ENCODE measurements around the gene L3MBTL1.
A peak's percentile ranks its signal among the peaks of the same experiment; 100 is the strongest.

The L3MBTL1 gene

GRCh38 chr20:43511879-43512278 lies 4.4 kb downstream of the L3MBTL1 start:
- no peak overlapping the region for H3K4me3 ChIP-seq (ENCODE audit: low read length)
- peaks cover 16% of the 10 kb centered on the region for H3K27me3 ChIP-seq (ENCODE audit: insufficient read depth, low read length)
- no peak overlapping the region for H3K27ac ChIP-seq (ENCODE audit: low read length)
- H3K4me1 ChIP-seq (ENCODE audit: insufficient read depth, low read length) = peaks cover 3% of the 10 kb centered on the region; the same call in 1 of the 2 replicates
- no peaks in the 10 kb centered on the region for H3K36me3 ChIP-seq (ENCODE audit: insufficient read depth, low read depth, low read length)
- no peaks in the 10 kb centered on the region for H3K9me3 ChIP-seq (ENCODE audit: insufficient read depth, low read depth, low read length)
- no peak overlapping the region for H3K9ac ChIP-seq (ENCODE audit: low read depth, low read length)

- H3K4me1 ChIP-seq (ENCODE audit: insufficient read depth, low read length) = peaks cover 3% of the 10 kb centered on the region; the same call in 1 of the 2 replicates
- no peaks in the 10 kb centered on the region for H3K9me3 ChIP-seq (ENCODE audit: insufficient read depth, low read depth, low read length)
- no peak overlapping the region for H3K27ac ChIP-seq (ENCODE audit: low read length)
- H3K36me3 ChIP-seq (ENCODE audit: insufficient read depth, low read depth, low read length) = peaks cover 5% of the 10 kb centered on the region
- H3K4me3 ChIP-seq (ENCODE audit: low read length) = peak overlapping the region; percentile 77
- H3K9ac ChIP-seq (ENCODE audit: low read depth, low read length) = peak overlapping the region; percentile 59; the same call in 1 of the 2 replicates
- peaks cover 2% of the 10 kb centered on the region; the same call in 1 of the 2 replicates for H3K27me3 ChIP-seq (ENCODE audit: insufficient read depth, low read length)
Observed at GRCh38 chr20:43513372-43513930, 6.0 kb downstream of the L3MBTL1 start.

GRCh38 chr20:43513931-43514647 lies 6.6 kb downstream of the L3MBTL1 start:
- H3K4me1 ChIP-seq (ENCODE audit: insufficient read depth, low read length) = peaks cover under 1% of the 10 kb centered on the region; the same call in 1 of the 2 replicates

GRCh38 chr20:43514648-43514999 lies 7.1 kb downstream of the L3MBTL1 start:
- Histone ChIP-seq H3K27me3 (ENCODE audit: insufficient read depth, low read length) (no peaks in the 10 kb centered on the region), H3K4me1 (ENCODE audit: insufficient read depth, low read length) (no peaks in the 10 kb centered on the region), H3K9ac (ENCODE audit: low read depth, low read length) (peak overlapping the region; percentile 66; the same call in 1 of the 2 replicates), H3K9me3 (ENCODE audit: insufficient read depth, low read depth, low read length) (no peaks in the 10 kb centered on the region), H3K27ac (ENCODE audit: low read length) (no peak overlapping the region), H3K4me3 (ENCODE audit: low read length) (peak overlapping the region; percentile 82), H3K36me3 (ENCODE audit: insufficient read depth, low read depth, low read length) (peaks cover 5% of the 10 kb centered on the region)

More at GRCh38 chr20:43513931-43514647, 6.6 kb downstream of the L3MBTL1 start:
- Histone ChIP-seq H3K9me3 (ENCODE audit: insufficient read depth, low read depth, low read length) (no peaks in the 10 kb centered on the region), H3K4me3 (ENCODE audit: low read length) (peak overlapping the region; percentile 82), H3K9ac (ENCODE audit: low read depth, low read length) (peak overlapping the region; percentile 66; the same call in 1 of the 2 replicates), H3K27ac (ENCODE audit: low read length) (no peak overlapping the region), H3K27me3 (ENCODE audit: insufficient read depth, low read length) (no peaks in the 10 kb centered on the region), H3K36me3 (ENCODE audit: insufficient read depth, low read depth, low read length) (peaks cover 5% of the 10 kb centered on the region)

- peak overlapping the region; percentile 56; the same call in 1 of the 2 replicates for H3K9ac ChIP-seq (ENCODE audit: low read depth, low read length)
- peaks cover 6% of the 10 kb centered on the region for H3K36me3 ChIP-seq (ENCODE audit: insufficient read depth, low read depth, low read length)
- no peaks in the 10 kb centered on the region for H3K9me3 ChIP-seq (ENCODE audit: insufficient read depth, low read depth, low read length)
- peak overlapping the region; percentile 82 for H3K4me3 ChIP-seq (ENCODE audit: low read length)
- H3K27ac ChIP-seq (ENCODE audit: low read length) = no peak overlapping the region
- H3K27me3 ChIP-seq (ENCODE audit: insufficient read depth, low read length) = no peaks in the 10 kb centered on the region
- no peaks in the 10 kb centered on the region for H3K4me1 ChIP-seq (ENCODE audit: insufficient read depth, low read length)
Observed at GRCh38 chr20:43515628-43516027, 8.1 kb downstream of the L3MBTL1 start.

- Histone ChIP-seq H3K36me3 (ENCODE audit: insufficient read depth, low read depth, low read length) (peaks cover 9% of the 10 kb centered on the region), H3K27ac (ENCODE audit: low read length) (no peak overlapping the region), H3K4me1 (ENCODE audit: insufficient read depth, low read length) (no peaks in the 10 kb centered on the region), H3K9me3 (ENCODE audit: insufficient read depth, low read depth, low read length) (no peaks in the 10 kb centered on the region), H3K9ac (ENCODE audit: low read depth, low read length) (no peak overlapping the region), H3K27me3 (ENCODE audit: insufficient read depth, low read length) (no peaks in the 10 kb centered on the region), H3K4me3 (ENCODE audit: low read length) (no peak overlapping the region)
Observed at GRCh38 chr20:43516251-43516824, 8.8 kb downstream of the L3MBTL1 start.

- Histone ChIP-seq H3K27ac (ENCODE audit: low read length) (no peak overlapping the region), H3K36me3 (ENCODE audit: insufficient read depth, low read depth, low read length) (peaks cover 9% of the 10 kb centered on the region), H3K9me3 (ENCODE audit: insufficient read depth, low read depth, low read length) (no peaks in the 10 kb centered on the region), H3K4me3 (ENCODE audit: low read length) (no peak overlapping the region), H3K9ac (ENCODE audit: low read depth, low read length) (no peak overlapping the region), H3K27me3 (ENCODE audit: insufficient read depth, low read length) (no peaks in the 10 kb centered on the region), H3K4me1 (ENCODE audit: insufficient read depth, low read length) (no peaks in the 10 kb centered on the region)
Observed at GRCh38 chr20:43520074-43520630, 12.7 kb downstream of the L3MBTL1 start.

- H3K9me3 ChIP-seq (ENCODE audit: insufficient read depth, low read depth, low read length) = no peaks in the 10 kb centered on the region
- H3K36me3 ChIP-seq (ENCODE audit: insufficient read depth, low read depth, low read length) = 0 out of 2 replicates have a peak, but pooled peaks cover 4% of the 10 kb centered on the region
- H3K27ac ChIP-seq (ENCODE audit: low read length) = no peak overlapping the region
- no peaks in the 10 kb centered on the region for H3K4me1 ChIP-seq (ENCODE audit: insufficient read depth, low read length)
- H3K27me3 ChIP-seq (ENCODE audit: insufficient read depth, low read length) = no peaks in the 10 kb centered on the region
- H3K9ac ChIP-seq (ENCODE audit: low read depth, low read length) = no peak overlapping the region
- H3K4me3 ChIP-seq (ENCODE audit: low read length) = no peak overlapping the region
Observed at GRCh38 chr20:43525021-43525420, 17.5 kb downstream of the L3MBTL1 start.

- H3K27me3 ChIP-seq (ENCODE audit: insufficient read depth, low read length) = no peaks in the 10 kb centered on the region
- no peak overlapping the region for H3K27ac ChIP-seq (ENCODE audit: low read length)
- no peaks in the 10 kb centered on the region for H3K9me3 ChIP-seq (ENCODE audit: insufficient read depth, low read depth, low read length)
- H3K9ac ChIP-seq (ENCODE audit: low read depth, low read length) = no peak overlapping the region
- H3K4me1 ChIP-seq (ENCODE audit: insufficient read depth, low read length) = no peaks in the 10 kb centered on the region
- H3K4me3 ChIP-seq (ENCODE audit: low read length) = no peak overlapping the region
- no peaks in the 10 kb centered on the region for H3K36me3 ChIP-seq (ENCODE audit: insufficient read depth, low read depth, low read length)
Observed at GRCh38 chr20:43528258-43528875, 20.9 kb downstream of the L3MBTL1 start.

GRCh38 chr20:43529051-43529450 lies 21.6 kb downstream of the L3MBTL1 start:
- Histone ChIP-seq H3K27me3 (ENCODE audit: insufficient read depth, low read length) (no peaks in the 10 kb centered on the region), H3K9ac (ENCODE audit: low read depth, low read length) (no peak overlapping the region), H3K4me1 (ENCODE audit: insufficient read depth, low read length) (no peaks in the 10 kb centered on the region), H3K27ac (ENCODE audit: low read length) (no peak overlapping the region), H3K36me3 (ENCODE audit: insufficient read depth, low read depth, low read length) (no peaks in the 10 kb centered on the region), H3K4me3 (ENCODE audit: low read length) (no peak overlapping the region), H3K9me3 (ENCODE audit: insufficient read depth, low read depth, low read length) (no peaks in the 10 kb centered on the region)

GRCh38 chr20:43529457-43530153 lies 22.1 kb downstream of the L3MBTL1 start:
- no peak overlapping the region for H3K9ac ChIP-seq (ENCODE audit: low read depth, low read length)
- no peak overlapping the region for H3K27ac ChIP-seq (ENCODE audit: low read length)
- no peaks in the 10 kb centered on the region for H3K4me1 ChIP-seq (ENCODE audit: insufficient read depth, low read length)
- no peaks in the 10 kb centered on the region for H3K27me3 ChIP-seq (ENCODE audit: insufficient read depth, low read length)
- no peaks in the 10 kb centered on the region for H3K36me3 ChIP-seq (ENCODE audit: insufficient read depth, low read depth, low read length)
- no peaks in the 10 kb centered on the region for H3K9me3 ChIP-seq (ENCODE audit: insufficient read depth, low read depth, low read length)
- no peak overlapping the region for H3K4me3 ChIP-seq (ENCODE audit: low read length)

Measured in iPS-20b (cell line).